Measurements from ENCODE around the gene DENND1C.

DENND1C gene

DNA sequence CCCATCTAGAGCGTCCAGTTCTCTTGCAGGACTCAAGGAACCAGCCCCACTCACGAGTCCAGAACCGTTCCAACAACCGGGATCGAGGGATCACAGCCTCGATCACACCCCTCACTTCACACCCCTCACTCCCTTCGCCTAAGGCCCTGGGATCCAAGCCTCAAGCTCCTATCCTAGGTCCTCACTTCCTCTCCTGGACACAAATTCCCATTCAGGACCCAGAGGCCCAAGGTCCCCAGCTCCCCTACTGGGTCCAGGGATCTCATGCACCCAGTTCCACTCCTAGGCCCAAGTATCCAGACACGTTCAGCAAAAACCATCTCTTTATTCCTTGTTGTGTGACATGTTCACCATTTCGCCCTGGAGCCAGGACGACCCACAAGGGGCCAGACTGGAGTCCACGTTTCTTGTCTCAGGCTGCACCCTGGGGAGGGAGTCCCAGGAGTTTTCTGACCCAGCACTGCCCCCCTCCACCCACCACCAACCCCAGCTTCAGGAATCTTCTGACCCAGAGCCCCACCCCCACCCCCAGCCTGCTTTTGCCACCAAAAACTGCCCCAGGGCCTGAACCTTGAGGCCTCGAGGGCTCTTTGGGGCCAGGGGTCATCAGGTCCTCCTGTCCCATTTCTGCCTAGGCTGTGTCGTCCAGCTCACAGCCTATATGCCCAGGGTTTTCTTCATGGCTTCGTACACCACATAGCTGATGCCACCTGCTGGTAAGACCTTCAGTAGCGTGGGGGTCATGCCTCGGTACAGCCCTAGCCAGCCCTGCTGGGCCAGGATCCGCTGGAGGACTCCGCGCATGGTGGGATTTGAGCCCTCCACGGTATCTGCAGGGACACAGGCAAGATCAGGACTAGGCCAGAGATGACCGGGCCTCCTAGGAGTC, 55.6 kb downstream of the DENND1C start:
- in situ Hi-C loops (cut with MboI; ENCODE audit: low sequenced_read_pairs), result no loop called here

DNA sequence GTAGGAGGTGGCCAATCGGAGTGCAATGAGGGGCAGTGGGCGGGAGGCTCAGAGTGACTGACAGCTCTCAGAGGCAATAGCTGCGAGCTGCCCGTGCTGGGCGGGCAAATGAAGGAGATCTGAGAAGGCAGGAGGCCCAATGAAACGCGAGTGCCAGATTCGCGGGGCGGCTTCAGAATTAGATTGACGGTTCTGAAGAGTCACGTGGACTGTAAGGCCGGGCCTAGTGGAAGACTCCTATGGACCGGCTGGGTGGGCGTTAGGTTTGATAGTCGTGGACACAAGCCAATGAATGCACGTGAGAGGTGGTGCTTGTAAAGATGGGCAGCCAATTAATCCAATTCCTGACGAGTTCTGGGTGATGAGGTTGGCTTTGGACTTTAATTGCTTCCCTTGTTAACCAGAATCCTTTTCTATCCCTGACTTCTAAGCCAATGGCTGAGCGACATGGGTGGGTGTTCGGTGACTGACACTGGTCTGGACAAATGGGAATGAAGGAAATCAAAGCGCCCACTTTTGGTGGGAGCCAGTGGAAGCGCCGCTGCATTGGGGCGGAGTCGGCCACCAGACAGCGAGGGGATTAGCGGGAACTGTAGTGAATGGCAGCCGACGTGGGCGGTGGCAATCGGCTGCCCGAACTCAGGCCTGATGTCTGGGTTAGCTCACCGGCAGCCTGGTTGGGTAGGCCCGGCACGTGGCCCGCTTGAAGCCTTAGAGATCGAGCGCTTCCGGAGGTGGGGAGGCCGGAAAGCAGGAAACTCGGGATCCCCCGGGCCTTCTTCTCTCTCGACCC, 56.5 kb downstream of the DENND1C start:
- in situ Hi-C loops (cut with MboI; ENCODE audit: low sequenced_read_pairs), result no loop called here

- in situ Hi-C loops (cut with MboI; ENCODE audit: low sequenced_read_pairs), result no loop called here
These were observed 57.2 kb downstream of the DENND1C start, which contains the start of gene KHSRP for GRCh38 chr19:6424195-6424938. Gene KHSRP (minus strand): TSS chr19:6424811. CDS start chr19:6424701, 110 bp downstream.

DNA sequence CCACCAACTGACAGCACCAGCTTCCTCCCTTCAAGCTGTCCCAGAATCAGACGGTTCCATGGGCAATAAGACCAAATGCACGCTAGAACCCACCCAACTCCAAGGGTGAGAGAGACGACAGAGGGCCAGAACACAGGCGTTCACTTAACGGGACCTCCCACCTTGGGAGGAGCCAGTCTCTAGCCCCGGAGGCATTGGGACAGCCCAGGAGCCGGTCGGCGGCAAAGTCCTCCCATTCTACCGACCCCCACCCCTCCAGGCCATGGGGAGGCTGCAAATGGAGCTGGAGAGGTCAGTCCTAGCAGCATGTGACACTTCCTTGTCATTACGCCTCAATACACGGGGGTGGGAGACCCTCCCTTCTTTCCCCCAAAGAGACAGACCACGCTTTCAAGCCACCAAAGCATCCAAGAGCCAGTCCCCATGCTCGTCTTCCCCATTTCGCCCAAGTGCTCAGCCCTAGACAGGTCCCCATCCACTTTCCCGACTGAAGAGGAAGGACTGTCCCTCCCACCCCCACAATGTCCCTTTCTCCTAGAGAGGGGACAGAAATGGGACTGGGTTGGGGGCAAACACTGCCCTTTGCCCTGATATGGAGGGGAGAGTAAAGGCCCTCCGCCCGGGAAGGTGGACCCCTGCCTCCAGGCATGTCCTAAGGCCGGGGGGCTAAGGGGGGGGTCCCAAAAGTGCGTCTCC, 57.9 kb downstream of the DENND1C start:
- in situ Hi-C loops (cut with MboI; ENCODE audit: low sequenced_read_pairs), result no loop called here

DNA sequence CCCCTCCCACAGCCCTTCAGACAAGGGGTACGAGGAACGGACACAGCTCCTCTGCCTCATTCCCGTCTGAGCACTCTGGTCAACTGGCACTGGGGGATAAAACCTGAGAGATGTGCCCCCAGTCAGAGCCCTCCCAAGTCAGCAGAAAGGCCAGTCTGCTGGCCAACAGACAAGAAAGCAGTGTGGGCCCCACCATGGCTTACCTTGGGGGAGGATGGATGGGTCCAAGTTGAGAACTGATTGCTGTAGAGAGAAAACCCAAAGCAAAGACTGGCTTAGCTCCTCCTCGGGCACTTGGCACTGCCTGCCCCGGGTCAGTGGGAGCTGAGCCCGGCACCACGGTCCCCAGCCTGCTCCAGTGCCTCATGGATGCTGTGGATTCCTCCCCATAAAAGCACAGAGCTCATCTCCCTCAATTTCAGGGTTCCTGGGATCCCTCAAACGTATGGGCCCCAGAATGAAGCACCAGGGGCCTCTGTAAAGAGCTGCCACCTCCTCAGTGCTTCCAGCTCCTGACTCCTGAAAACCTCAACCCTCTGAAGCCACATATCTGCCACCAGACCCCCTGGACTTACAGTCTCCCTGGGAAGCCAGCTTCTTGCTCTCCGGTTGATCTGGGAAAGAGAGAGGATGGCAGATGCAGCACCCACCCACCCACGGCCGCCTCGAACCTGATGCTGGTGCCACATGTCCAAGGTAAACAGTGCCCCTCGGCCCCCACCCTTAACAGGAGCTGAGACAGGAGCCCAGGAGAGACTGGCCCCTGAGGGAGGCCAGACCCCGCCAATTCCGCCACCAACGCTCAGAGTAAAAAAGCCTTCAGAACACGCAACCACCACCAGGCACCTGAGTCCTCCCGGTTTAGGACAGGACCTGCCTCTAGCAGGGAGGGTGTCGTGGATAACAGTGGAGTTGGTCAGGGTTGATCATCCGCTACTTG, 60.2 kb downstream of the DENND1C start:
- in situ Hi-C loops (cut with MboI; ENCODE audit: low sequenced_read_pairs), result no loop called here

- in situ Hi-C loops (cut with MboI; ENCODE audit: low sequenced_read_pairs), result no loop called here
These were observed 63.0 kb downstream of the DENND1C start for GRCh38 chr19:6418562-6418932.

DNA sequence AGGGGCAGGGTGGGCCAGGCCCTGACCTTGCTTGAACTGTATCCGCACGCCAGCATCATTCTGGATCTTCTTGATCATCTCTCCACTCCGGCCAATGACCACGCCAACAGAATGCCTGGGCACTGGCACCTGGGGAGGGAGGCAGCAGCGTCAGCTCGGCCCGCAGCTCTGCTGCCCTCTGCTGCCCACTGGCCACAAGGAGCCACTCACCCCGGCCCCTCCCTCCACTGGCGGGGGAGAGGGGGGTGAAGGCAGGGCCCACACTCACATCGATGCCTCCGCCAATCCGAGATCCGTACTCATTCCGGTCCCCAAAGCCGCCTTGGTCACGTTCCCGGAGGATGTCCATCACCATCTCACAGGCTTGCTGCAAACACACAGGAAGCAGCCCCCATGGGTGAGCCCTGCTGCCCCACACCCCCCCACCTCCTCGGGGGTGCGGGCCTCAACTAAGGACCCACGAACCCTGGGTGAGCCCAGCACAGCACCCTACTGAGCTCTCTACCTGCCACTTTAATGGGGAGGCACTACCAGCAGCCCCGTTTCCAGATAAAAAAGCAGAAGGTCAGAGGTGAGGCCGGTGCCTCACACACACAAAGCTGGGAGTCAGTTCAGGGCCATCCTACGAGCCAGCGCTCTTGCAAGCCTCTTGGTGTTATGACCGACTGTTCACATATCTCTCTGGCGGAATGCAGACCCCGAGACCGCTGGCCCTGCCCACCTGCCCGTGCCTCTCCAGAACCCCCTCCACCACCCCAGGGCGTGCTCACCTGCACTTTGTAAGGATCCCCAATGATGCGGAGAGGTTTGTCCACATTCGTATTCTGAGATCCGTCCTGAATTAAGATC, 63.6 kb downstream of the DENND1C start:
- in situ Hi-C loops (cut with MboI; ENCODE audit: low sequenced_read_pairs), result no loop called here
